GM20431 (cell line): Measurements from ENCODE around the gene ADRA2B.
"Not testable (repeated sequence)": the region's sequence is repeated elsewhere in the genome, so short reads cannot be mapped to it uniquely, and the experiment has no call there.

Experiments
- in situ Hi-C: fragments of 300-500 bp; cut with MseI, MboI; formaldehyde crosslinking; loops from one replicate; pipeline ENCODE4 v1.15.0; 2020; ENCODE audit warnings: low sequenced_read_pairs; ENCODE audit not compliant: unreplicated experiment

Gene ADRA2B

DNA sequence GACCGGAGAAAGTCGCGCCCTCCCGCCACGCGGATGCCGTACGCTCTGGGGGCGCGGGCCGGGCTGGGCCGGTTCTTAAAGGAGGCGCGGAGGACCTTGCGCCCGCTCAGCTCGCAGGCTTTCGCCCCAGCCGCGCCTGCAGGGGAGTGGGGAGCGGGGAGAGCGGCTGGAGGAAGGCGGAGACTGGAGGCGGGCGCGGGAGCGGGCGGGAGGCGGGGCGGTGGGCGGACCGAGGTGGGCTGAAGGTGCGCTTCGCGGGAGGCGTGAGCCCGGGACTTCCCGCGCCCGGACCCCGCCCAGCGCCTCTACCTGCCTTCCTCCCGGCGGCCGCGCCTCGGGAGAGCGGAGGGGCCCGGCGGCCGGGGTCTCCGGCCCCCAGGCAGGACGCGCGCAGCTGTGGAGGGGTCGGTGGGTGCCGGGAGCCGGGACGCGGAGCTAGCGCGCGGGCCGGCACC lies at the start of gene ADRA2B:
Gene ADRA2B, minus strand, starts transcription at position 148 of the 455 bp plus-strand sequence. CDS start 422 bp downstream, outside the sequence.
- in situ Hi-C loops: loop anchor here (25.0 kb wide), 1 partner anchor 104 kb away; no protein-coding TSS in a partner anchor

DNA sequence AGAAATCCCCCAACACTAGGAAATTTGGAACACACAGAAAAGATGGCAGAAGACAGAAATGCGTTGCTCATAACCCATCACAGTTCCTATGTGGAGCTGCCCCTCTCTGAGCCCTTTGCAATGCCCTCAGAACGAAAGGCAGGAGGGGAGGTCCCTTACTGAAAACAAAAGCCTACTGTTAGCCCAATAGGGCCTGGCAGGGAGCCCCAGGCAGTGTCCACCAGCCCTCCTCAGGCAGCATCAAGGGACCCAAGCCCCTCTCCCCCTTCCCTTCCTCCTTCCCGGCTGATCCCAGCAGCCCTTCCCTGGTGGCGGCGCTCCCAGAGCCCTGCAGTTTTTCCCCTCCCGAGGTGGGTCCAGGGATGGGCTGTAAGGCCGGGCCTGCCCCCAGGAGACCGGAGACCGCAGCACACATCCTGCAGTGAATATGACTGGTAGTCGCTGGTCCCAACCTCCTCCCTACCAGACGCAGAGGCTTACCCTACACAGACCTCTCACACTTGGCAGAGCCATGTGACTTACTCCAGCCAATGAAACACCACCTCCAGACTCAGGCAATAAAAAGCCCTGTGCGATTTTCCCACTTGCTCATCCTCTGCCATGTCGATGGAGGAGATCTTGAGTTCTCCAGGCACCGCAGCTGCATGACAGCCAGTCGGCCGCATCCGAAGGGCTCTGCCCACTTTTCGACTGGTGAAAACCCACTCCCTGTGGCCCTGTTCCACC lies 48.3 kb upstream of the ADRA2B start:
- in situ Hi-C loops: no loop called here

DNA sequence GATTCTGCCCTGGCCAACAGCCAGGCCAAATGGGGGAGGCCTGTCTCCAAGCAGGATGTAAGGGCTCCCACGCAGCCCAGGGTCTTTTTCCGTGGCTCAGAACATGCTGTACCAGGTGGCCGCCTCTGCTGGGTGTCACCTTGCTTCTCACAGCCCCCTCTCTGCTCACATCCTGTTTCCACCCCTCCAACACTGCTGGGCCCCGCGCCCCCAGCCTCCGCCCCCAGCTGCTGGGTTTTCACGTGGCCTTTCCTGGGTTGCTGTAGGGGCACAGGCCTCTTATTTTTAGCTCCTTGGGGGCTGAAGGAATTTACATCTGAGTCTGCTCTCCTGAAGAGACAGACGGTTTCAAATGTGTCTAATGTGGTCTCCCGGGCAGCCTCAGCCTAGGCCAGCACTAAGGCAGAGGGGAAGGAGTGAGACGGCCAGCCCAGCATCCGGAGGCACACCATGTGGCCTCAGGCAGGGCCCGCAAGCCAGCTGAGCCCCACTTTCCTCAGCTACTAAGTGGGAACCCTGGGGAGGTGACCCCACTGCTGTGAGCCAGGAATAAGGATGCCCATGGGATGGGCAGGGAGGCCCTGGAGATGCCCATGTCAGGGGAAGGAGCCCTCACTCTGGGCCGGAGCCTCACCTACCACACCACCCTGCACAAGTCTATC lies 47.5 kb upstream of the ADRA2B start:
- in situ Hi-C loops: no loop called here

DNA sequence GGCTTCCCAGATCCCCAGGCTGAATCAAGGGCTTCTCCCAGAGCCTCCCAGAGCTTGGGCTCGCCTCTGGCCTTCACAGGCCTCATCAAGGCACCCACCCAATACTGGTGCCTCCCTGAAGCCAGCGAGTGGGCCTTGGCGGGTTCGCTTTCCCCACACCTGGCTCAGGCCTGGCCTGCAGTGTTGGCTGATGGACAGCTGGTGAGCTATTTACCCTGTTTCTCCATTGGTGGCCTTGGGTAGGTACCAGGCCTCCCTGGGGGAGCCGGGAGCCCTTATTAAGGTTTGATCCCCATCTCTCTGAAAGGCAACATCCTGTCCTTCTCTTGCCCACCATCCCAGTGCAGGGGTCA lies 47.0 kb upstream of the ADRA2B start:
- in situ Hi-C loops: no loop called here

GRCh38 chr2:96161898-96162297 lies 45.5 kb upstream of the ADRA2B start:
- in situ Hi-C loops: no loop called here

DNA sequence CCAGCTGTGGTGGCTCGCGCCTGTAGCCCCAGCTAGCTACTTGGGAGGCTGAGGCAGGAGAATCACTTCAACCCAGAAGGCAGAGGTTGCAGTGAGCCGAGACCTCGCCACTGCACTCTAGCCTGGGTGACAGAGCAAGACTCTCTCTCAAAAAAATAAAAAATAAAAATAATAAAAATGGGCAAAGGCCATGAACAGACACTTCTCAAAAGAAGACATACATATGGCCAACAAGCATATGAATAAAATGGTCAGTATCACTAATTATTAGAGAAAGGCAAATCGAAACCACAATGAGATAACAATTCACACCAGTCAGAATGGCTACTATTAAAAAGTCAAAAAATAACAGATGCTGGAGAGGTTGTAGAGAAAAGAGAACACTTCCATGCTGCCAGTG lies 44.0 kb upstream of the ADRA2B start:
- in situ Hi-C loops: not testable (repeated sequence)

DNA sequence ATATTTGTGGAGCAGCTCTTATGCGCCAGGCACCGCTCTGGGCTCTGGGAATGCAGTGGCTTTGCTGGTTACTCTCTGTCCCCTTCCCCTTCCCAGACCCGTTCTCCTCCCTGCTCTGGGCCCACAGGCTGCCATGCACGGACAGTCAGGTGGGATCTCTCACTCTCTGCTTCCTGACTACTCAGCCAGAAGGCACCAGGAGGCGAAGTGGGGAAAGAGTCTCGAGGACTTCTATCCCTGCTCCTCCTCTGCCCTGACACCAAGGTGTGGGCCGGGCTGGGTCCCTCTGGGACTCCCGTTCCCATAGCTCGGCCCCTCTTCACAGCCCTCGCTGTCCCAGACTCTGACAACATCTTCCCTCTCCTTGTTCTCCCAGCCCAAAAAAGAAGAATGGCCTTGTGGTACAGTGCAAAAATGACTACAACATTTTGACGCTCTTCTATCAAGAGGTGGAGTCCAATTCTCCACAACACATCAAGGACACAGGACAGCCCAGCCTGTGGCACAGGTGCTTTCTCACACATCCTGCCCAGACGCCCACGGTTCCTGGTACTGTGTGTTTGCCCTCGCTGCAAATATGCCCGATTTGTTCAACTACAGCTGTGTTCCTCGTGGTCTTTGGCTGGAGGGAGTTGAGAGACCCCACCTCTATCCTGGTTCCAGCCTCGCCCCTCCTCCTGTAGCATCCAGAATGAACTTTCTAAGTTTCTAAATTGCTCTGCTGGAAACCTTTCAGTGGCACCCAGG lies 42.9 kb upstream of the ADRA2B start:
- in situ Hi-C loops: no loop called here

GRCh38 chr2:96158554-96158940 lies 42.2 kb upstream of the ADRA2B start:
- in situ Hi-C loops: no loop called here

DNA sequence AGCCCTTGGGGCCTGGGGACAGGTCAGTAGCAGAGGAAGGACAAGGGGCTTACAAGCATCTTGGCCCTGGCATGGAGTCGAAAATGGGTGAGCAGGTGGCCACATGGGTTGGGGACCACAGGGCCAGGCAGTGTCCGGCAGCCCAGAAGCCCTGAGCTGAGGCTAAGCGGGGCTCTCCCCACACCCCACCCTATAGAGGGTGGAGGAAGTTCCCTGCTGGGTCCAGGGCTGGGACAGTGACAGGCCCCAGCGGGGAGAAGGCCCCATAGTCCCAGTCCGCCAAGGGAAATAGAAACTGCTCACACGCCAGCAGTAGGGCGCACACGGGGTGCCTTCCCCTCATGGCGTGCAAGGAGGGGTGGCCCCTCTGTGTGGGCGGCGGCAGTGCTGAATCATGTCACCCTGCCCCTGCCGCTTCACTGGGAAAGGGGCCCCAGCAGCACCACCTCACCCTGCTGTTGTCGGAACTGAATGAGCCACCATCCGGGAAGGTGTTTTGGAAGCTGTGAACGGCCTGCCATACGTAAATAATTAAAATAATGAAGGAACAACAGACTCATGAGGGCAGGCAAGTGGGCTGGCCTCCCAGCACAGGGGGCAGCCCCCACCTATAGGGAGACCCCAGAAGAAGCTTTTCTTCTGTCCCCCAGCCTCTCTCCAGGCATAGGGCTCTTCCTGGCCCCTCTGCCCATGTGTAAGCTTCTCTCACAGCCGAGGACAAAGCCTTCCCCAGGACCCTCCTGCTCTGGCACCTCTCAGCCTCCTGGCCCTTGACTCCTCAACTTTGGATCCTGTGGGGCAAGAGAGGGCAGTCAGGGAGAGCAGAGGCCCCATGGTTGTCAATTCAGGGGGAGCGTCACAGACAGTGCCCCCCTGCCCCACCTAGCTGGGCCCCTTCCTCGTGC lies 41.5 kb upstream of the ADRA2B start:
- in situ Hi-C loops: no loop called here

DNA sequence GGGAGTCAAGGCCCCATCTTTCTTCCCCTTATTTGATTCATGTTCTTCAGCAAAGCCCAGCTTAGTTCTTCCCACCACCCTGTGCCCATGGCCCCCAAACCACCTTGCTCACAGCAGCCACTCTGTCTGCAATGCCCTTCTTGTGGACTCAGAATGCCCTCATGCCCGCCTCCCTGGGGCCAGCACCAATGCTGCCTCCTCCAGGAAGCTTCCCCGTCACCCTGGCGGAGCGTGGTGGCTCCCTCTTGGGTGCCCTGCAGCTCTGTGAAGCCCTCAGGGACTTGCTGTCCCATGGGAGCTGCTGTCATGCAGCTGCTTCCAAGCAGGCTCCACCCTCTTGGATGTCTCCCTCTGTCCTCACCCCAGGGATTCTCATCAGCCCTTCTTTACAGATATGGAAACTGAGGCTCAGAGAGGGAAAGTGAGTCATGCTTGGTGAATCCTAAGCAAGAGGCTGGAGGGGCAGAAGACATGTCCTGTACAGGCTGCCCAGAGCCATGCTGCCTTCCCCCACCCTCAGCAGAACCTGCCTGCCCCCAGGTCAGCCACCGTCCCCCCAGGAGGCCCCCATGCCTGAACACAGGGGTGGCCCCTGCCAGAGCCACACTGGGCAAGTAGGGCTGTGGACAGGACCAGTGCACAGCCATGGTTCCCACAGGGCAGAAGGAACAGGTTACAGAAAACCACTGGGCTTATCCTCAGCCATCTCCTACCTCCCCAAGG lies 40.7 kb upstream of the ADRA2B start:
- in situ Hi-C loops: no loop called here

DNA sequence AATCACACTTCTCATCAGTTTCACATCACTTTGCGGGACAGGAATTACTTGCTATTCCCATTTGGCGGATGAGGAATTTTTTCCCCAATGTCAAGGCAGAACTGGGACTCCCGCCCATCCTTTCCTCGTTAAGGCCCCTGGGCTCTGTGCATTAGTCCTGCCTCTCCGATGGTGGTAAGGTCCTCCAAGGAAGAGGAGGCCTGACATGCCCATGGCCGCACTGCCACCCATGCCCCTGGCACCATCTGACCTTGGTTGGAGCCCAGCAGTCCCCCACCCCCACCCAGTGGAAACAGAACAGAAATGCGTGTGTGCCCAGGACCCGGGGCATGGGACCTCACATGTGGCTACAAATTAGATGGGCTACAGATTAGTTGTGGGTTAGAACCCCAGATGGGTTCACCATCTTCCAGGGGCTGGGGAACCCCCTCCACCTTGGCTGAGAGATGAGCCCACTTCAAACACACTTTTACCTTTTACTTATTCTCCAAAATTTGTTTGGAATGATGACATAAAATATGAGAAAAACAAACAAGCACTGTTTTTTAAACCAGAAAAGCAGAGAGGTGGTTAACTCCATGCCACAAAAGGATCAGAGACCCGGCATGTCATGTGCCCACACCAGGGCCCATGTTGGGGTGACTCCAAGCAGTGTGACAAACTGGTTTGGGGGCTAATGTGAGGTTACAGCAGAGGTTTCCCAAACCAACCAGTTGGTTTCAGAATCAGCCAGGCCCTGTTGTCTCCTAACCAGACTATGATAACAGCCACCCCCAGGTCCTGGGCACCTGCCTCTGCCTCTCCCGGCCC lies 39.8 kb upstream of the ADRA2B start:
- in situ Hi-C loops: no loop called here

DNA sequence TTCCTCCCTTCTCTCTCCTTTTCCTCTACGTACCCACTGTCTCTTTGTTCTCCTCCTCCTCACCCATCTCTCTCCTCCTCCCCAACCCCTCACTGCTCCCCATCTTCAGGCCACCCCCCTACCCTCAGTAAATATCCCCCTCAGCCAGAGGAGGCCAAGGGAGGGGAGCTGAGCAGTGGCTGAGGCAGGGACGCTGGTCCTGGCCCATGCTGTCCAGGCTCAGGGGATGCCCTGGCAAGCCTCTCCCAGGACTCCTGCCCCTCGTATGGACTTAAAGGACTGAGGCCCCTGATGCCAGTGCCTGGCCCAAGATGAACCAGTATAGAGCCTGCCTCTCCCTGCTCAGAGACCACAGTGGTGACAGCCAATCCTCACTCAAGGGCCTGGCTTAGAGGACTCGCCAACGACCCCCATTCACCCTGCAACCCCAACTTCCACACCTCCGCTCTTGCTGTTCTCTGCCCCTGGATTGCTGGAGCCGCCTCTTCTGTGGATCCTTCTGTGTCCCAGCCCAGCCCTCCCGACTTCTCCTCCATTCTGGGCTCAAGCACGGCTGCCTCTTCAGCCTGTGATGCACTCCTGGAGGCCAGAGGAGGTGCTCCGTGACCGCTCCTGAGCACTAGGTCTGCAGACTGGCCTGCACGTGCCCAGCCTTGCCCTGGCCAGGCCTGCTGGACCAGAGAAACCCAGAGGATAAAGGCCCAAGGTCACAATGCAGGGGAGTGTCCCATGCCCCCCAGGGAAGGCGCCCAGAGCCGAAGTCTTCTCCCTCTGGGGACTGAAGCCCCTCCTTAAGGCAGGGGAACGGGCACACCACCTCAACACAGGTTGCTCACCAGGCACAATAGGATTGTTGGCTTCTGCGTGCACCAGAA lies 38.4 kb upstream of the ADRA2B start:
- in situ Hi-C loops: no loop called here

GRCh38 chr2:96153991-96154431 lies 37.6 kb upstream of the ADRA2B start:
- in situ Hi-C loops: no loop called here

- in situ Hi-C loops: no loop called here
These were observed 36.9 kb upstream of the ADRA2B start for GRCh38 chr2:96153291-96153713.

- in situ Hi-C loops: no loop called here
These were observed 36.2 kb upstream of the ADRA2B start for GRCh38 chr2:96152304-96153161.

- in situ Hi-C loops: no loop called here
These were observed 35.4 kb upstream of the ADRA2B start for GRCh38 chr2:96151595-96152303.
